Measurements from ENCODE around the gene CAPS2. TPM values are rescaled to one million over a fixed set of nuclear protein-coding genes. Genes with fewer than 3 reads are reported as not detected.

CAPS2 gene
- total and polyA plus RNA-seq, 12 donors = 1.4 to 16.0 (median 12.6) TPM

DNA sequence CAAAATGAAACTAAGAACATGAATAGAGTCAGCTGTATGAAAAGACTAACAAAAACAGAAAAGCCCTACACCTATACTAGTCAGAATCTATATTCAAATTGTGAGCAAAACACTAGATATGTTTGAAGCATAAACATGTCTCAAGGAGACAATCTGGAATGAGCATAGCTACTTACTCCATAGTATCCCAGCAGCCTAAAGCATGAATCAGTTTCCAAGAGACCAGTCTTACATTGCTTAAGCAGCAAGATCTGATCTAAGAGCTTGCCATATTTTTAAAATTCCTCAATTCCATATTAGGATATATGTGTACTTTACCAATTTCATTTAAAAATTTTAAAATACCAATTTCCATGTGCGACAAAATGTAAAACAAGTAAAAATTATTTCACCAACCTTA, 7.7 kb downstream of the CAPS2 start:
- H3K4me1 ChIP-seq = no peaks in the 10 kb centered on the region
- H3K27ac ChIP-seq = no peak overlapping the region
- H3K27me3 ChIP-seq = no peaks in the 10 kb centered on the region
- TF ChIP-seq, protein P1, sequence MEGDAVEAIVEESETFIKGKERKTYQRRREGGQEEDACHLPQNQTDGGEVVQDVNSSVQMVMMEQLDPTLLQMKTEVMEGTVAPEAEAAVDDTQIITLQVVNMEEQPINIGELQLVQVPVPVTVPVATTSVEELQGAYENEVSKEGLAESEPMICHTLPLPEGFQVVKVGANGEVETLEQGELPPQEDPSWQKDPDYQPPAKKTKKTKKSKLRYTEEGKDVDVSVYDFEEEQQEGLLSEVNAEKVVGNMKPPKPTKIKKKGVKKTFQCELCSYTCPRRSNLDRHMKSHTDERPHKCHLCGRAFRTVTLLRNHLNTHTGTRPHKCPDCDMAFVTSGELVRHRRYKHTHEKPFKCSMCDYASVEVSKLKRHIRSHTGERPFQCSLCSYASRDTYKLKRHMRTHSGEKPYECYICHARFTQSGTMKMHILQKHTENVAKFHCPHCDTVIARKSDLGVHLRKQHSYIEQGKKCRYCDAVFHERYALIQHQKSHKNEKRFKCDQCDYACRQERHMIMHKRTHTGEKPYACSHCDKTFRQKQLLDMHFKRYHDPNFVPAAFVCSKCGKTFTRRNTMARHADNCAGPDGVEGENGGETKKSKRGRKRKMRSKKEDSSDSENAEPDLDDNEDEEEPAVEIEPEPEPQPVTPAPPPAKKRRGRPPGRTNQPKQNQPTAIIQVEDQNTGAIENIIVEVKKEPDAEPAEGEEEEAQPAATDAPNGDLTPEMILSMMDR (IDR thresholded peaks at IDR 0.05) = no peak
- no peaks in the 10 kb centered on the region for H3K9me3 ChIP-seq
- H3K4me3 ChIP-seq = no peak overlapping the region
- no peak for ATAC-seq
- intact Hi-C loops (cut with DNase I) = no loop called here
- WGBS, 2 donors = 0 to 1% methylated on average over 1 of the region's 1 CpG
- no peak for DNase-seq
- H3K36me3 ChIP-seq = no peaks in the 10 kb centered on the region

DNA sequence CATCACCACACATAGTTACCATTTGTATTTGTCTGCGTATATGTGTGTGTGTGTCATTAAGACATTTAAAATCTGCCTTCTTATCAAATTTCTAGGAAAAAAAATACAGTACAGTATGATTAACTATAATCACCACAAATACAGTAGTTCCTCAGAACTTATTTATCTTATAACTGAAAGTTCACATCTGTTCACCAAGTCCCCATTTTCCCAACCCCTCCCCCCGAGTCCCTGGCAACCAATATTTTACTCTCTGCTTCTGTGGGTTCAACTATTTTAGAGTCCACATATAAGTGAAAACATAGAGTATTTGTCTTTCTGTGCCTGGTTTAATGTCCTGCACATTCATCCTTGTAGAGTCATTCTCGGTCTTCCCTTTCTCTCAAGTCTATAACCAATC, 12.3 kb downstream of the CAPS2 start:
- ATAC-seq = no peak

DNA sequence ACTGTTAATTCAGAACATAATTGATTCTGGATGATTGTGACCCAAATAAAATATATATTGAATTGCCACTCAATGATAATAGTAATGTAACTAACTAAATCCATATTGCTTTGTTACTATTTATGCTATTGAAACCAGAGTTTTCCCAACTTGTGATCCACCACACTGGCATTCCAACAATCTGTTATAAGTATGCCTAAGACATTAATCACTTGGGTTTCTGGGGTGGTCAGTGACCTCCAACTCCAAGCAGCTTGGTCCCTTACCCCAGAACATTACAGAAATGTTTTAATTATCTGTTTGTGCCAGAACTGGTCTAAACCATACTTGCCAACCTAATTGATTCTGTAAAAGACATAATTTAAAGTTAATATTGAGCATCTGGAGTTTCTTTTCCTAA, 14.6 kb downstream of the CAPS2 start:
- intact Hi-C loops (cut with DNase I) = no loop called here
- H3K36me3 ChIP-seq = peaks cover 0 to 12% (median 0%) of the 10 kb centered on the region in 9 donors
- H3K27me3 ChIP-seq = no peaks in the 10 kb centered on the region
- TF ChIP-seq, protein P1 (IDR thresholded peaks at IDR 0.05) = no peak
- no peak overlapping the region for H3K27ac ChIP-seq
- no peak overlapping the region for H3K4me3 ChIP-seq
- ATAC-seq (no peak), DNase-seq (no peak)
- H3K9me3 ChIP-seq = no peaks in the 10 kb centered on the region
- H3K4me1 ChIP-seq = no peaks in the 10 kb centered on the region

More for the DNA sequence above, 12.3 kb downstream of the CAPS2 start:
- no peak for DNase-seq
- intact Hi-C loops (cut with DNase I) = no loop called here
- no peak overlapping the region for H3K27ac ChIP-seq
- no peaks in the 10 kb centered on the region for H3K27me3 ChIP-seq
- no peak overlapping the region for H3K4me3 ChIP-seq
- no peaks in the 10 kb centered on the region for H3K9me3 ChIP-seq
- 87 to 90% methylated on average over 3 of the region's 3 CpGs for WGBS, 2 donors
- H3K36me3 ChIP-seq = peaks cover 0 to under 1% (median 0%) of the 10 kb centered on the region in 9 donors
- H3K4me1 ChIP-seq = no peaks in the 10 kb centered on the region
- TF ChIP-seq, protein P1 (IDR thresholded peaks at IDR 0.05) = no peak

GRCh38 chr12:75311369-75311768, 18.8 kb downstream of the CAPS2 start:
- no peaks in the 10 kb centered on the region for H3K4me1 ChIP-seq
- no peak overlapping the region for H3K27ac ChIP-seq
- no peaks in the 10 kb centered on the region for H3K9me3 ChIP-seq
- DNase-seq (no peak), ATAC-seq (no peak)
- intact Hi-C loops (cut with DNase I) = no loop called here
- H3K36me3 ChIP-seq = peaks cover 0 to 12% (median 0%) of the 10 kb centered on the region in 9 donors
- TF ChIP-seq, protein P1 (IDR thresholded peaks at IDR 0.05) = no peak
- H3K4me3 ChIP-seq = no peak overlapping the region
- H3K27me3 ChIP-seq = no peaks in the 10 kb centered on the region
- 76 to 85% methylated on average over 3 of the region's 3 CpGs for WGBS, 2 donors

Data from heart right ventricle (tissue), 16 donors.